KMS-11 (cell line): ENCODE results near the gene PEBP1.
A peak's percentile ranks its signal among the peaks of the same experiment; 100 is the strongest.

ENCODE experiments used
- H2AFZ ChIP-seq: fragments of 200-600 bp; sonication (generic); 2 replicates; pipeline ENCODE4 v1.6.1; 2016; ENCODE audit warnings: antibody characterized with exemption, mixed run types, low read depth
- H3K27ac ChIP-seq: fragments of 200-600 bp; sonication (generic); 2 replicates; pipeline ENCODE4 v1.6.1; 2016; ENCODE audit warnings: mild to moderate bottlenecking, mixed run types
- H3K27me3 ChIP-seq: fragments of 200-600 bp; sonication (generic); 2 replicates; pipeline ENCODE4 v1.6.1; 2017; ENCODE audit warnings: mild to moderate bottlenecking, low read depth, mixed run types, moderate library complexity; ENCODE audit not compliant: insufficient read depth
- H3K36me3 ChIP-seq: fragments of 200-600 bp; sonication (generic); 2 replicates; pipeline ENCODE4 v1.6.1; 2017; ENCODE audit warnings: mild to moderate bottlenecking, mixed run types; ENCODE audit not compliant: insufficient read depth
- H3K4me1 ChIP-seq: fragments of 200-600 bp; sonication (generic); 2 replicates; pipeline ENCODE4 v1.6.1; 2016; ENCODE audit warnings: mild to moderate bottlenecking, low read depth, mixed run types; ENCODE audit not compliant: poor library complexity, severe bottlenecking
- H3K4me2 ChIP-seq: fragments of 200-600 bp; sonication (generic); 2 replicates; pipeline ENCODE4 v1.7.0; 2016; ENCODE audit warnings: mild to moderate bottlenecking, mixed run types
- H3K4me3 ChIP-seq: fragments of 200-600 bp; sonication (generic); IDR thresholded peaks from 2 replicates; pipeline ENCODE4 v1.6.1; 2017; ENCODE audit warnings: low read depth, low read length, mixed read lengths; ENCODE audit not compliant: insufficient read depth
- H3K79me2 ChIP-seq: fragments of 200-600 bp; sonication (generic); 2 replicates; pipeline ENCODE4 v1.6.1; 2016; ENCODE audit warnings: low read depth, mixed run types; ENCODE audit not compliant: insufficient read depth
- H3K9ac ChIP-seq: fragments of 200-600 bp; sonication (generic); 2 replicates; pipeline ENCODE4 v1.6.1; 2016; ENCODE audit warnings: mild to moderate bottlenecking, mixed run types
- H4K20me1 ChIP-seq: fragments of 200-600 bp; sonication (generic); 2 replicates; pipeline ENCODE4 v1.6.1; 2016; ENCODE audit warnings: mild to moderate bottlenecking, mixed run types; ENCODE audit not compliant: insufficient read depth
- TF ChIP-seq, protein P1 (sequence below): fragments of 200-600 bp; sonication (generic); conservative IDR thresholded peaks from 2 replicates; pipeline ENCODE4 v1.6.1; 2017; ENCODE audit warnings: low read depth, mild to moderate bottlenecking, antibody characterized with exemption, low read length, moderate library complexity, mixed read lengths

PEBP1 gene

DNA sequence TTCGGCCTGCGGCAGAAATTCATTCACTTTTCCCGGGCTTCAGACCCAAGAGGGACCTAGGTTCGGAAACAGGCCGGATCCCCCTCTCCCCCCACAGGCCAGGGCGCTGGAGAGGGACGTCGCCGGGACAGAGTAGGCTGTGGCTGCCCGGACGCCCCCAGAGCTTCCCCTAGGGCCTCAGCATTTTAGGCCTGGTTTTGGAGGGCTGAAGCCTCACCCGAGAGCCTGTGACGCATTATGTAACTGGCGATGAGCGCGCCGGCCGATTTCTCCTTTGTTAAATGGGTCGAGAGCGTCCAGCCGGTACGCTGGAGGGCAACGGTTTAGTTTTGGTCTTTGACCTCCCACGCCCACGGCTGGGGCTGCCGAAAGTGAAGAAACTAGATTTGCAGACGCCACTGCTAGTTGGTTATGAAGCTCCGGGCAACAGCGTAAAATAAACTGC lies 657 bp downstream of the PEBP1 start:
- Histone ChIP-seq H3K79me2 (peaks cover 20% of the 10 kb centered on the region), H3K27ac (peak overlapping the region; percentile 28; the same call in 1 of the 2 replicates), H3K36me3 (no peaks in the 10 kb centered on the region; the same call in 1 of the 2 replicates), H3K4me1 (peaks cover 36% of the 10 kb centered on the region), H3K4me2 (peak overlapping the region; percentile 63), H3K9ac (peak overlapping the region; percentile 73), H4K20me1 (no peaks in the 10 kb centered on the region), H3K27me3 (no peaks in the 10 kb centered on the region), H3K4me3 (no peak overlapping the region), H2AFZ (peak overlapping the region; percentile 52; the same call in 1 of the 2 replicates)
- TF ChIP-seq, protein P1, sequence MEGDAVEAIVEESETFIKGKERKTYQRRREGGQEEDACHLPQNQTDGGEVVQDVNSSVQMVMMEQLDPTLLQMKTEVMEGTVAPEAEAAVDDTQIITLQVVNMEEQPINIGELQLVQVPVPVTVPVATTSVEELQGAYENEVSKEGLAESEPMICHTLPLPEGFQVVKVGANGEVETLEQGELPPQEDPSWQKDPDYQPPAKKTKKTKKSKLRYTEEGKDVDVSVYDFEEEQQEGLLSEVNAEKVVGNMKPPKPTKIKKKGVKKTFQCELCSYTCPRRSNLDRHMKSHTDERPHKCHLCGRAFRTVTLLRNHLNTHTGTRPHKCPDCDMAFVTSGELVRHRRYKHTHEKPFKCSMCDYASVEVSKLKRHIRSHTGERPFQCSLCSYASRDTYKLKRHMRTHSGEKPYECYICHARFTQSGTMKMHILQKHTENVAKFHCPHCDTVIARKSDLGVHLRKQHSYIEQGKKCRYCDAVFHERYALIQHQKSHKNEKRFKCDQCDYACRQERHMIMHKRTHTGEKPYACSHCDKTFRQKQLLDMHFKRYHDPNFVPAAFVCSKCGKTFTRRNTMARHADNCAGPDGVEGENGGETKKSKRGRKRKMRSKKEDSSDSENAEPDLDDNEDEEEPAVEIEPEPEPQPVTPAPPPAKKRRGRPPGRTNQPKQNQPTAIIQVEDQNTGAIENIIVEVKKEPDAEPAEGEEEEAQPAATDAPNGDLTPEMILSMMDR: no peak

DNA sequence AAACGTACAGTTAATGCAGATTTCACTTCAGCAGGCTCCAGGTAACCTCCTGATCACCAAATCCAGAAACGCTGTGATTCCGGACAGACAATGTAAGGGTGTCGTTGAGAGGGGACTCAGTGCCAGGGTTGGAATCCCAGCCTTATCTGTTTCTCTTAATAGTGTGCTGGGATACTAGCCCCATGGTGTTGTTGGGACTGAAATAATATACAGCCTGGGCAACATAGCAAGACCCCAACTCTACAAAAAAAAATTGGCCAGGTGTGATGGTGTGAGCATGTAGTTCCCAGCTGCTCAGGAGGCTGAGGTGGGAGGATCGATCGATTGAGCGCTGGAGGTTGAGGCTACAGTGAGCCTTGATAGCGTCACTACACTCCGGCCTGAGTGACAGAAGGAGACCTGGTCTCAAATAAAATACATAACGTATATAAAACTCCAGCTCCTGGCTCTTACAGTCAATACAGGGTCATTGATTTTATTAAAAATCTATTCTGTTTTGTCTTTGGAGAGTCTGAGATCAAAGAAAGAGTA lies 1.3 kb downstream of the PEBP1 start:
- Histone ChIP-seq H3K4me3 (no peak overlapping the region), H2AFZ (no peak overlapping the region), H3K9ac (peak overlapping the region; percentile 73; the same call in 1 of the 2 replicates), H3K36me3 (no peaks in the 10 kb centered on the region; the same call in 1 of the 2 replicates), H3K27ac (no peak overlapping the region), H3K79me2 (peaks cover 20% of the 10 kb centered on the region), H3K4me2 (peak overlapping the region; percentile 63), H4K20me1 (no peaks in the 10 kb centered on the region), H3K27me3 (no peaks in the 10 kb centered on the region), H3K4me1 (peaks cover 30% of the 10 kb centered on the region)
- TF ChIP-seq, protein P1: no peak

GRCh38 chr12:118140825-118141224 lies 4.9 kb downstream of the PEBP1 start:
- TF ChIP-seq, protein P1: no peak
- no peak overlapping the region for H3K4me3 ChIP-seq
- no peak overlapping the region for H2AFZ ChIP-seq
- H3K27ac ChIP-seq: no peak overlapping the region
- no peaks in the 10 kb centered on the region for H3K27me3 ChIP-seq
- peaks cover 20% of the 10 kb centered on the region for H3K79me2 ChIP-seq
- no peaks in the 10 kb centered on the region; the same call in 1 of the 2 replicates for H3K36me3 ChIP-seq
- H3K4me1 ChIP-seq: peaks cover 6% of the 10 kb centered on the region
- H3K4me2 ChIP-seq: no peak overlapping the region
- no peak overlapping the region for H3K9ac ChIP-seq
- no peaks in the 10 kb centered on the region for H4K20me1 ChIP-seq

GRCh38 chr12:118144499-118144898 lies 8.6 kb downstream of the PEBP1 start:
- no peak overlapping the region for H3K27ac ChIP-seq
- no peaks in the 10 kb centered on the region; the same call in 1 of the 2 replicates for H3K36me3 ChIP-seq
- H3K4me2 ChIP-seq: no peak overlapping the region
- no peaks in the 10 kb centered on the region for H3K4me1 ChIP-seq
- H3K4me3 ChIP-seq: no peak overlapping the region
- no peak overlapping the region for H2AFZ ChIP-seq
- no peaks in the 10 kb centered on the region for H3K79me2 ChIP-seq
- H3K9ac ChIP-seq: no peak overlapping the region
- no peaks in the 10 kb centered on the region for H4K20me1 ChIP-seq
- TF ChIP-seq, protein P1: no peak
- H3K27me3 ChIP-seq: no peaks in the 10 kb centered on the region
